ENCODE data around the gene SPRR2E. TPM values are rescaled to one million over a fixed set of nuclear protein-coding genes. Genes with fewer than 3 reads are reported as not detected.
"Not testable (repeated sequence)": the region's sequence is repeated elsewhere in the genome, so short reads cannot be mapped to it uniquely, and the experiment has no call there.

The SPRR2E gene
- total RNA-seq, 2 experiments from 2014 or later = not detected

- CTCF ChIA-PET = no interaction called here
- POLR2A ChIA-PET = interaction anchor here (0.6 kb wide), 1 partner anchor 22 kb away, joined by 3 read pairs; no protein-coding TSS in a partner anchor
These were observed 22.8 kb downstream of the SPRR2E start, which contains the start of gene SPRR2B for GRCh38 chr1:153071511-153071910. Gene SPRR2B (minus strand): TSS chr1:153071611. CDS start chr1:153070839, 772 bp downstream.

DNA sequence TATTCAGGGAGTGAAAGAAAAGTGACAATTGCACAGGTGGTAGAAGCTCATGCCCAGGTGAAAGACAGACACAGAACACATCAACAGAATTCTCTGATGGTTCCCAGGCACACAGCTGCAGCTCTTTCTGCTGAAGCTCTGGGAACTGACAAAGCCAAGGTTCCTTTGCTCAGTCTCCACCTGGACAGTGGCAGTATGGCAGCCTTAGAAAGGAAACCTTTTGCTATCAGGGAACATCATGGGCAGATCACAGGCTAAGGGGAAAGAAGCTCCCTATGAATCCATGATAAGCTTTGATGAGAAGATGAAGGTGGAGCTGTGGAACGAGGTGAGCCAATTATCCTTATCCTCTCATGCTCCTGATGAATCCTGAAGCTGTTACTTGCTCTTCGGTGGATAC lies 24.1 kb downstream of the SPRR2E start:
- ChIA-PET CTCF (no interaction called here), POLR2A (no interaction called here)

DNA sequence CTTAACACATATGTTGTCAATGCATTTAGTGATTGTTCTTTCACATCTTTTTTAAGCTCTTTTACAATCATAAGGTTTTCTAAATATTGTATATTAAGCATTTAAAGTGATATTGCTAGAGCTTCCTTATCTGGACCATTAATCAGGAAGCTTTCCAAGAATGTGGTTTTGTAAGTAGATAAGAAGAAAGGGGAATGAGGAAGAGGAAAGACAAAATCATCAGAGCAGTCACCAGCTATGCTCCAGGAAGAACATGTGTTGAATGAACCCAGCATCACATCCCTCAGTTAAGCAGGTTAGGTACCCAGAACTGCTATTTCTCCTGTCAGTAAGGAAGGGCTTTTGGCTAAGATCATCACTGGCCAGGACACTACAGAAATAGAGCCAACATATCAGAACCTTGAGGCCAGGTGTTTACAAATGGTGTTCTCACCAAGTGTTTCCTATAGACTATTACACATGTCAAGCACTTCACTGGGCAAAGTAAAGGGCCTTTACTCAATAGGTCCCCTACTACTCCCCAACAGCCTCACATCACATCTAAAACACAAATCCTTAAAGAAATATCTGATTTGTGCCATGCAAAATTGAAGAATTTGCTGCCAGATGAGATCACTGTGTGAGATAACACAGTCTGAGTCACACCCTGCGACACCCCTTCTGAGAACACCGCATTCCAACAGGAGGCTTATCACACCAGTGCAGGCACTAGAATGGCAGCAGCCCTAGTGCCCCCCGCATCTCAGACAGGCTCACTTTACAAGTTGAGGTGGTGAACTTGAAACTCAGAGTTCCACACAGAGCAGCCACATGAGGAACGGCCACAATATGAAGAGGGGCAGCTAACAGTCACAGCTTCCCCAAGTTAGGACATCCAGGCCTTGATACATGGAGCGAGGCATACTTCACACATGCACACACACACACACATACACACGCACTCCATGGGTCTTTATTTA lies 35.2 kb downstream of the SPRR2E start:
- ChIA-PET POLR2A (no interaction called here), CTCF (no interaction called here)

- POLR2A ChIA-PET = no interaction called here
- CTCF ChIA-PET = no interaction called here
These were observed 36.2 kb downstream of the SPRR2E start for GRCh38 chr1:153058154-153058553.

- CTCF ChIA-PET = no interaction called here
- POLR2A ChIA-PET = no interaction called here
These were observed 37.0 kb downstream of the SPRR2E start, which contains the start of gene SPRR2A for GRCh38 chr1:153057375-153057774. Gene SPRR2A (minus strand): TSS chr1:153057512. CDS start chr1:153056735, 777 bp downstream.

GRCh38 chr1:153056111-153056510 lies 38.2 kb downstream of the SPRR2E start:
- POLR2A ChIA-PET, CTCF ChIA-PET: not testable (repeated sequence)

- POLR2A ChIA-PET = no interaction called here
- CTCF ChIA-PET = no interaction called here
These were observed 45.1 kb downstream of the SPRR2E start for GRCh38 chr1:153049211-153049610.

Other genes with a start within 250 kb of the SPRR2E start
- gene LCE7A, start 234.5 kb downstream of the SPRR2E start, total RNA-seq = not detected
- not detected for gene SMCP, start 216.2 kb downstream of the SPRR2E start, total RNA-seq
- gene IVL, start 186.0 kb downstream of the SPRR2E start, total RNA-seq = not detected
- gene SPRR5, start 147.3 kb downstream of the SPRR2E start, total RNA-seq = not detected
- not detected for gene SPRR4, start 123.9 kb downstream of the SPRR2E start, total RNA-seq
- not detected for gene SPRR1A, start 110.4 kb downstream of the SPRR2E start, total RNA-seq
- gene SPRR3, start 92.8 kb downstream of the SPRR2E start, total RNA-seq = not detected
- not detected for gene SPRR1B, start 63.3 kb downstream of the SPRR2E start, total RNA-seq
- not detected for gene SPRR2D, start 53.4 kb downstream of the SPRR2E start, total RNA-seq
- gene SPRR2A, start 37.0 kb downstream of the SPRR2E start, total RNA-seq = not detected
- gene SPRR2B, start 22.9 kb downstream of the SPRR2E start, total RNA-seq = not detected
- not detected for gene SPRR2F, start 19.0 kb upstream of the SPRR2E start, total RNA-seq
- not detected for gene SPRR2G, start 56.4 kb upstream of the SPRR2E start, total RNA-seq
- not detected for gene LELP1, start 108.9 kb upstream of the SPRR2E start, total RNA-seq
- gene PRR9, start 123.1 kb upstream of the SPRR2E start, total RNA-seq = not detected
- gene LORICRIN, start 165.2 kb upstream of the SPRR2E start, total RNA-seq = not detected
- not detected for gene PGLYRP3, start 218.4 kb upstream of the SPRR2E start, total RNA-seq